K562 (cell line): ENCODE measurements around the gene TMEM205. TPM values are rescaled to one million over a fixed set of nuclear protein-coding genes. Genes with fewer than 3 reads are reported as not detected.

Experiments
- ATAC-seq: fragments of 200-7000 bp; cut with Tn5 transposase; 3 replicates; pipeline ENCODE4 v1.9.1; 2020; ENCODE audit warnings: moderate library complexity
- BruUV-seq: library from RNA; stranded (reverse); fragments of 400-500 nt; replicated peaks from 2 replicates; lab custom pipeline; 2021; lab: Mats Ljungman, UMichigan
- CTCF ChIA-PET: fragments of 300-600 bp; formaldehyde crosslinking; extraction: SDS; loops from one replicate; lab custom pipeline; 2021; ENCODE audit warnings: low intra/inter-chr PET ratio; lab: Yijun Ruan, JAX
- POLR2A ChIA-PET: fragments of 300-600, 350-650 bp; sonication (Branson Sonifier 250); formaldehyde crosslinking; extraction: SDS; loops from one replicate; lab custom pipeline; 2021; ENCODE audit warnings: antibody characterized with exemption, inconsistent platforms; lab: Yijun Ruan, JAX
- DNase-seq, 4 experiments: peaks; one replicate each; pipeline versions ENCODE4 v3.0.0 to v3.0.0-alpha.2; 2011 to 2018; ENCODE audit warnings: low spot score in 3 of 4, mixed read lengths in 3 of 4; ENCODE audit errors: extremely low read depth in 1 of 4
- FAIRE-seq: peaks from 2 replicates; lab custom pipeline; 2011; peaks lifted over from hg19 to GRCh38; lab: Jason Lieb, UNC
- H2AFZ ChIP-seq: 2 replicates; pipeline ENCODE4 v1.6.0; 2011; ENCODE audit warnings: low read depth, low read length, control low read depth, inconsistent platforms
- H3K27ac ChIP-seq: fragments of 200-600 bp; 3 replicates; pipeline ENCODE4 v1.8.0; 2011; ENCODE audit warnings: low read depth, mild to moderate bottlenecking, control low read depth, inconsistent platforms, low read length, moderate library complexity, mixed read lengths; ENCODE audit errors: extremely low read depth
- H3K27me3 ChIP-seq, 2 experiments: fragments of 300-600 bp in 1 of 2; 2 replicates in 1 of 2; 3 replicates in 1 of 2; pipeline versions ENCODE4 v1.6.0 to v1.8.0; 2011; ENCODE audit warnings: inconsistent platforms in 2 of 2, low read length in 2 of 2, mild to moderate bottlenecking in 1 of 2, mixed read lengths in 1 of 2, moderate library complexity in 1 of 2; ENCODE audit not compliant: control insufficient read depth in 2 of 2, insufficient read depth in 2 of 2
- H3K36me3 ChIP-seq: fragments of 300-600 bp; 3 replicates; pipeline ENCODE4 v1.8.0; 2011; ENCODE audit warnings: mild to moderate bottlenecking, low read length, inconsistent platforms; ENCODE audit not compliant: control insufficient read depth, insufficient read depth
- H3K4me1 ChIP-seq, 2 experiments: fragments of 200-600 bp in 1 of 2; replicated peaks in 1 of 2; 2 replicates in 1 of 2; 3 replicates in 1 of 2; pipeline versions ENCODE4 v1.5.1 to v1.8.0; 2011; ENCODE audit warnings: inconsistent platforms in 2 of 2, low read length in 2 of 2, mild to moderate bottlenecking in 1 of 2, mixed read lengths in 1 of 2, moderate library complexity in 1 of 2; ENCODE audit not compliant: control insufficient read depth in 2 of 2, insufficient read depth in 2 of 2
- H3K4me2 ChIP-seq: 2 replicates; pipeline ENCODE4 v1.6.1; 2011; ENCODE audit warnings: low read length, control low read depth, inconsistent platforms, mixed read lengths; ENCODE audit not compliant: insufficient read depth
- H3K4me3 ChIP-seq: fragments of 200-600 bp; sonication (generic), shearing (Covaris generic); 2 replicates; pipeline ENCODE4 v1.5.1; 2016; ENCODE audit warnings: control low read depth, inconsistent platforms
- H3K79me2 ChIP-seq: fragments of 200-600 bp; 3 replicates; pipeline ENCODE4 v1.8.0; 2011; ENCODE audit warnings: low read length, inconsistent platforms; ENCODE audit not compliant: control insufficient read depth, insufficient read depth
- H3K9ac ChIP-seq, 2 experiments: 2 replicates each; pipeline versions ENCODE4 v1.6.0 to v1.6.1; 2011; ENCODE audit warnings: low read depth in 2 of 2, low read length in 2 of 2, control low read depth in 1 of 2, inconsistent platforms in 1 of 2, mild to moderate bottlenecking in 1 of 2, mixed read lengths in 1 of 2; ENCODE audit not compliant: insufficient read depth in 1 of 2
- H3K9me1 ChIP-seq: one replicate; pipeline ENCODE4 v1.6.0; 2011; ENCODE audit warnings: inconsistent platforms, mild to moderate bottlenecking, low read length, moderate library complexity; ENCODE audit not compliant: control insufficient read depth, insufficient read depth
- H3K9me3 ChIP-seq: replicated peaks from 2 replicates; pipeline ENCODE4 v1.5.1; 2011; ENCODE audit warnings: low read depth, low read length, inconsistent platforms; ENCODE audit not compliant: control insufficient read depth, insufficient read depth
- H4K20me1 ChIP-seq: replicated peaks from 2 replicates; pipeline ENCODE4 v1.6.1; 2011; ENCODE audit warnings: low read length, inconsistent platforms, mixed read lengths; ENCODE audit not compliant: control insufficient read depth, insufficient read depth
- RFX1 ChIP-seq: fragments of 450-650 bp; IDR thresholded peaks from 2 replicates; pipeline ENCODE4 v1.6.1; 2016; ENCODE audit warnings: mild to moderate bottlenecking, moderate library complexity
- WGBS: fragments of 100-300 bp; shearing (Covaris generic); methylation state at CpG from one replicate; pipeline ENCODE4 v1.1.6; 2016; ENCODE audit warnings: low coverage, mixed read lengths; ENCODE audit not compliant: insufficient coverage; ENCODE audit errors: missing lambda C conversion rate; 5-methylcytosine and 5-hydroxymethylcytosine counted together
- in situ Hi-C: fragments of 300-500 bp; cut with MboI; formaldehyde crosslinking; loops from 4 replicates; pipeline ENCODE4 v1.15.0; 2018; ENCODE audit warnings: inconsistent platforms, mixed read lengths
- intact Hi-C: fragments of 100-400 bp; cut with micrococcal nuclease; formaldehyde crosslinking; loops from 2 replicates; pipeline ENCODE4 v1.14.2; 2022
- polyA plus RNA-seq, 8 experiments: library from polyadenylated mRNA; depleted of rRNA in 4 of 8; stranded (reverse) in 5 of 8; unstranded in 3 of 8; fragments of >200 nt; fragmentation: Nextera tagmentation in 2 of 8; fragmentation: Illumina TruSeq in 1 of 8; extraction: Ambion mirVana in 2 of 8; extraction: Trizol in 1 of 8; gene quantifications; 2 replicates each; pipeline versions ENCODE4 v1.2.1 to v1.2.3, GENCODE V29; 2011 to 2014; ENCODE audit warnings: inconsistent platforms in 1 of 8, missing spikeins in 1 of 8
- total RNA-seq, 7 experiments: library from RNA; depleted of rRNA in 6 of 7; stranded (reverse); fragments of >200 nt in 6 of 7; fragmentation: Illumina TruSeq in 2 of 7; extraction: Trizol in 2 of 7; gene quantifications; 2 replicates each; pipeline versions ENCODE4 v1.2.1 to v1.2.3, GENCODE V29; 2011 to 2021; ENCODE audit warnings: low replicate concordance in 1 of 7
- TF ChIP-seq, protein P1 (sequence below): fragments of 450-650 bp; IDR thresholded peaks from 2 replicates; pipeline ENCODE4 v1.6.1; 2017; ENCODE audit warnings: antibody characterized with exemption, mild to moderate bottlenecking

TMEM205 gene
- total and polyA plus RNA-seq, 9 of the 15 experiments (the other 6 are each of a cell fraction or from before 2014, with no cell fraction given): 21.3 to 81.5 (median 44.1) TPM

DNA sequence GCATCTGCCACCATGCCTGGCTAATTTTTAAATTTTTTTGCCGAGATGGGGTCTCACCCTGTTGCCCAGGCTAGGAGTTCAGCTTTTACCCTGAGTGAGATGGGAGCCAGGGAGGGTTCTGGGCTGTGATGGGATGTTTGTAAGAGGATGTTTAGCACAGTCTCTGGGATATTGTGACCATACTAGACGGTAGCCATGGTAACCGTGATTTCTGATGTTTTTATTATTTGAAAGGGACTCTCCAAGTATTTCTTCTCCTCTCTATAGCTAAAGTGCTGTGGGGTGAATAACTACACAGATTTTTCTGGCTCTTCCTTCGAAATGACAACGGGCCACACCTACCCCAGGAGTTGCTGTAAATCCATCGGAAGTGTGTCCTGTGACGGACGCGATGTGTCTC, 39.7 kb downstream of the TMEM205 start:
- 17% methylated on average over 9 of the region's 9 CpGs for WGBS
- intact Hi-C loops (no loop called here), in situ Hi-C loops (no loop called here)
- H2AFZ ChIP-seq: no peak overlapping the region
- no peak overlapping the region for H3K4me2 ChIP-seq
- no peaks in the 10 kb centered on the region for H3K9me1 ChIP-seq
- H3K36me3 ChIP-seq: no peaks in the 10 kb centered on the region
- ChIA-PET CTCF (interaction anchor here (0.6 kb wide), 1 partner anchor 125 kb away, joined by 3 read pairs; no protein-coding TSS in a partner anchor), POLR2A (interaction anchor here (1.0 kb wide), 1 partner anchor 12 kb away, joined by 5 read pairs; no protein-coding TSS in a partner anchor)
- TF ChIP-seq, protein P1, sequence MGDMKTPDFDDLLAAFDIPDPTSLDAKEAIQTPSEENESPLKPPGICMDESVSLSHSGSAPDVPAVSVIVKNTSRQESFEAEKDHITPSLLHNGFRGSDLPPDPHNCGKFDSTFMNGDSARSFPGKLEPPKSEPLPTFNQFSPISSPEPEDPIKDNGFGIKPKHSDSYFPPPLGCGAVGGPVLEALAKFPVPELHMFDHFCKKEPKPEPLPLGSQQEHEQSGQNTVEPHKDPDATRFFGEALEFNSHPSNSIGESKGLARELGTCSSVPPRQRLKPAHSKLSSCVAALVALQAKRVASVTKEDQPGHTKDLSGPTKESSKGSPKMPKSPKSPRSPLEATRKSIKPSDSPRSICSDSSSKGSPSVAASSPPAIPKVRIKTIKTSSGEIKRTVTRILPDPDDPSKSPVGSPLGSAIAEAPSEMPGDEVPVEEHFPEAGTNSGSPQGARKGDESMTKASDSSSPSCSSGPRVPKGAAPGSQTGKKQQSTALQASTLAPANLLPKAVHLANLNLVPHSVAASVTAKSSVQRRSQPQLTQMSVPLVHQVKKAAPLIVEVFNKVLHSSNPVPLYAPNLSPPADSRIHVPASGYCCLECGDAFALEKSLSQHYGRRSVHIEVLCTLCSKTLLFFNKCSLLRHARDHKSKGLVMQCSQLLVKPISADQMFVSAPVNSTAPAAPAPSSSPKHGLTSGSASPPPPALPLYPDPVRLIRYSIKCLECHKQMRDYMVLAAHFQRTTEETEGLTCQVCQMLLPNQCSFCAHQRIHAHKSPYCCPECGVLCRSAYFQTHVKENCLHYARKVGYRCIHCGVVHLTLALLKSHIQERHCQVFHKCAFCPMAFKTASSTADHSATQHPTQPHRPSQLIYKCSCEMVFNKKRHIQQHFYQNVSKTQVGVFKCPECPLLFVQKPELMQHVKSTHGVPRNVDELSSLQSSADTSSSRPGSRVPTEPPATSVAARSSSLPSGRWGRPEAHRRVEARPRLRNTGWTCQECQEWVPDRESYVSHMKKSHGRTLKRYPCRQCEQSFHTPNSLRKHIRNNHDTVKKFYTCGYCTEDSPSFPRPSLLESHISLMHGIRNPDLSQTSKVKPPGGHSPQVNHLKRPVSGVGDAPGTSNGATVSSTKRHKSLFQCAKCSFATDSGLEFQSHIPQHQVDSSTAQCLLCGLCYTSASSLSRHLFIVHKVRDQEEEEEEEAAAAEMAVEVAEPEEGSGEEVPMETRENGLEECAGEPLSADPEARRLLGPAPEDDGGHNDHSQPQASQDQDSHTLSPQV: no peak
- peak; percentile 76 for TF ChIP-seq RFX1
- DNase-seq (no peak), FAIRE-seq (no peak), ATAC-seq (no peak)
- H3K27ac ChIP-seq: no peak overlapping the region
- no TSS peak for BruUV-seq
- H3K27me3 ChIP-seq: peaks cover 0 to 26% of the 10 kb centered on the region in 2 experiments; a peak in 1 of 5 replicates
- no peak overlapping the region for H3K4me3 ChIP-seq
- no peaks in the 10 kb centered on the region for H3K9me3 ChIP-seq
- no peaks in the 10 kb centered on the region for H3K4me1 ChIP-seq
- H3K79me2 ChIP-seq: no peaks in the 10 kb centered on the region
- H4K20me1 ChIP-seq: no peaks in the 10 kb centered on the region
- H3K9ac ChIP-seq: no peak overlapping the region
